Measurements from ENCODE around the gene PCDHAC2.

The PCDHAC2 gene

GRCh38 chr5:140986117-140986521 is 19.8 kb downstream of the PCDHAC2 start:
- no peaks in the 10 kb centered on the region for H3K36me3 ChIP-seq (replicated peaks; ENCODE audit: low read depth, low read length)
- H3K27ac ChIP-seq (ENCODE audit: low read length): no peak overlapping the region
- H3K4me1 ChIP-seq (ENCODE audit: low read length): no peaks in the 10 kb centered on the region
- H3K4me2 ChIP-seq (ENCODE audit: low read length): no peak overlapping the region
- no peaks in the 10 kb centered on the region for H4K20me1 ChIP-seq (ENCODE audit: insufficient read depth, low read length)
- no peaks in the 10 kb centered on the region for H3K9me3 ChIP-seq (ENCODE audit: insufficient read depth, low read length)
- no peaks in the 10 kb centered on the region for H3K27me3 ChIP-seq (ENCODE audit: low read depth, low read length)
- TF ChIP-seq CTCF (IDR thresholded peaks at IDR 0.05; ENCODE audit: low read depth, low read length) (no peak), EZH2phosphoT487 (IDR thresholded peaks at IDR 0.05; ENCODE audit: low read depth) (no peak)
- no peak overlapping the region for H2AFZ ChIP-seq (ENCODE audit: low read depth, low read length)
- no peak overlapping the region for H3K9ac ChIP-seq (ENCODE audit: low read length)
- H3K4me3 ChIP-seq (ENCODE audit: low read length): no peak overlapping the region
- H3K79me2 ChIP-seq (ENCODE audit: low read length): no peaks in the 10 kb centered on the region

DNA sequence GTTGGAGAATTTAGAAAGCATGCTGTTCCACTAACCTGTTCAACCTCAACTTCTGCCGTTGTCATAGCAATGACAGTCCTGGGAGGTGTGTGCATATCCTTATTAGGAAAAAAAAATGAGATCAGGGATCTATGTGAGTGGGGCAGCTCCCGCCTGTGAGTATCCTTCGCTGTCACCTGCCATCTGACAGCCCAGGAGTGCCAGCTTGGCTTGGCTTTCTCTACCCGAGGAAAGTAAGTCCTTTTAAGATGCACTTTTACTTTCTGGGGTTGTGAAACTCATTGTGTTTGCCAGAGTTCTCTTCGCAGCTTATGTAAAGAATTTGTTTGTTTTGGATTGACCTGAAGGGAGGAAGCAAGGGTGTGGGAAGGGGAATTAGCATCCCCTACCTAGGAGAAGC is 21.8 kb downstream of the PCDHAC2 start:
- Histone ChIP-seq H2AFZ (ENCODE audit: low read depth, low read length) (no peak overlapping the region), H3K27ac (ENCODE audit: low read length) (no peak overlapping the region), H3K4me3 (ENCODE audit: low read length) (no peak overlapping the region), H3K27me3 (ENCODE audit: low read depth, low read length) (no peaks in the 10 kb centered on the region), H3K79me2 (ENCODE audit: low read length) (no peaks in the 10 kb centered on the region), H3K36me3 (replicated peaks; ENCODE audit: low read depth, low read length) (no peaks in the 10 kb centered on the region), H3K4me2 (ENCODE audit: low read length) (no peak overlapping the region), H3K4me1 (ENCODE audit: low read length) (no peaks in the 10 kb centered on the region), H3K9me3 (ENCODE audit: insufficient read depth, low read length) (no peaks in the 10 kb centered on the region), H3K9ac (ENCODE audit: low read length) (no peak overlapping the region), H4K20me1 (ENCODE audit: insufficient read depth, low read length) (no peaks in the 10 kb centered on the region)
- TF ChIP-seq EZH2phosphoT487 (IDR thresholded peaks at IDR 0.05; ENCODE audit: low read depth): no peak
- TF ChIP-seq CTCF (IDR thresholded peaks at IDR 0.05; ENCODE audit: low read depth, low read length): no peak

- H3K9me3 ChIP-seq (ENCODE audit: insufficient read depth, low read length): no peaks in the 10 kb centered on the region
- H3K9ac ChIP-seq (ENCODE audit: low read length): no peak overlapping the region
- H2AFZ ChIP-seq (ENCODE audit: low read depth, low read length): no peak overlapping the region
- no peak overlapping the region for H3K4me3 ChIP-seq (ENCODE audit: low read length)
- no peaks in the 10 kb centered on the region for H3K79me2 ChIP-seq (ENCODE audit: low read length)
- H4K20me1 ChIP-seq (ENCODE audit: insufficient read depth, low read length): no peaks in the 10 kb centered on the region
- H3K36me3 ChIP-seq (replicated peaks; ENCODE audit: low read depth, low read length): no peaks in the 10 kb centered on the region
- H3K27me3 ChIP-seq (ENCODE audit: low read depth, low read length): no peaks in the 10 kb centered on the region
- TF ChIP-seq CTCF (IDR thresholded peaks at IDR 0.05; ENCODE audit: low read depth, low read length): no peak
- no peak for TF ChIP-seq EZH2phosphoT487 (IDR thresholded peaks at IDR 0.05; ENCODE audit: low read depth)
- H3K4me2 ChIP-seq (ENCODE audit: low read length): no peak overlapping the region
- H3K27ac ChIP-seq (ENCODE audit: low read length): no peak overlapping the region
- H3K4me1 ChIP-seq (ENCODE audit: low read length): no peaks in the 10 kb centered on the region
Measured at GRCh38 chr5:140988608-140989007, 22.3 kb downstream of the PCDHAC2 start.

- no peak for TF ChIP-seq EZH2phosphoT487 (IDR thresholded peaks at IDR 0.05; ENCODE audit: low read depth)
- TF ChIP-seq CTCF (IDR thresholded peaks at IDR 0.05; ENCODE audit: low read depth, low read length): no peak
- H3K36me3 ChIP-seq (replicated peaks; ENCODE audit: low read depth, low read length): no peaks in the 10 kb centered on the region
- no peaks in the 10 kb centered on the region for H3K27me3 ChIP-seq (ENCODE audit: low read depth, low read length)
- H3K27ac ChIP-seq (ENCODE audit: low read length): no peak overlapping the region
- H3K4me3 ChIP-seq (ENCODE audit: low read length): no peak overlapping the region
- no peaks in the 10 kb centered on the region for H3K79me2 ChIP-seq (ENCODE audit: low read length)
- H3K9ac ChIP-seq (ENCODE audit: low read length): no peak overlapping the region
- no peak overlapping the region for H2AFZ ChIP-seq (ENCODE audit: low read depth, low read length)
- H3K9me3 ChIP-seq (ENCODE audit: insufficient read depth, low read length): no peaks in the 10 kb centered on the region
- H4K20me1 ChIP-seq (ENCODE audit: insufficient read depth, low read length): no peaks in the 10 kb centered on the region
- no peak overlapping the region for H3K4me2 ChIP-seq (ENCODE audit: low read length)
- no peaks in the 10 kb centered on the region for H3K4me1 ChIP-seq (ENCODE audit: low read length)
Measured at GRCh38 chr5:140989254-140990020, 23.2 kb downstream of the PCDHAC2 start.

Data from OCI-LY3 (cell line).